H1 (cell line): ENCODE data around the gene NUAK1. TPM values are rescaled to one million over a fixed set of nuclear protein-coding genes. Genes with fewer than 3 reads are reported as not detected.

Experiments
- CTCF ChIA-PET: fragments of 300-600 bp; sonication (Branson Sonifier 250); formaldehyde crosslinking; loops from one replicate; lab custom pipeline; 2021; ENCODE audit not compliant: partially characterized antibody; lab: Charles Lee
- POLR2A ChIA-PET: fragments of 300-600 bp; sonication (Branson Sonifier 250); formaldehyde crosslinking; loops from one replicate; lab custom pipeline; 2021; ENCODE audit warnings: inconsistent platforms; ENCODE audit not compliant: partially characterized antibody; lab: Charles Lee
- DNase-seq, 2 experiments: peaks; one replicate each; pipeline versions ENCODE4 v3.0.0 to v3.0.0-alpha.2; 2010 to 2022; ENCODE audit warnings: low spot score in 2 of 2, low read depth in 1 of 2, mixed read lengths in 1 of 2
- FAIRE-seq: peaks from 2 replicates; lab custom pipeline; 2011; peaks lifted over from hg19 to GRCh38; lab: Jason Lieb, UNC
- H2AFZ ChIP-seq: 2 replicates; pipeline ENCODE4 v1.8.1; 2012; ENCODE audit warnings: low read length, inconsistent platforms
- H2AK5ac ChIP-seq: 2 replicates; pipeline ENCODE4 v1.6.1; 2013; ENCODE audit warnings: low read depth, low read length
- H2BK120ac ChIP-seq: replicated peaks from 2 replicates; pipeline ENCODE3; 2013; ENCODE audit warnings: low read depth, low read length, inconsistent platforms
- H2BK12ac ChIP-seq: 2 replicates; pipeline ENCODE4 v1.6.1; 2013; ENCODE audit warnings: low read depth, low read length
- H2BK15ac ChIP-seq: 2 replicates; pipeline ENCODE4 v1.6.1; 2013; ENCODE audit warnings: low read length
- H2BK20ac ChIP-seq: 2 replicates; pipeline ENCODE4 v1.6.1; 2013; ENCODE audit warnings: low read length
- H2BK5ac ChIP-seq: 2 replicates; pipeline ENCODE4 v1.6.1; 2013; ENCODE audit warnings: low read depth, low read length
- H3K14ac ChIP-seq: 2 replicates; pipeline ENCODE4 v1.6.1; 2013; ENCODE audit warnings: inconsistent platforms; ENCODE audit not compliant: insufficient read length
- H3K18ac ChIP-seq: 2 replicates; pipeline ENCODE4 v1.6.1; 2013; ENCODE audit warnings: low read length; ENCODE audit errors: extremely low read depth
- H3K23ac ChIP-seq: 2 replicates; pipeline ENCODE4 v1.6.1; 2013; ENCODE audit warnings: inconsistent platforms; ENCODE audit not compliant: insufficient read length
- H3K23me2 ChIP-seq: 2 replicates; pipeline ENCODE4 v1.6.1; 2013; ENCODE audit warnings: low read depth, low read length
- H3K27ac ChIP-seq: 2 replicates; pipeline ENCODE4 v1.6.1; 2011; ENCODE audit warnings: low read depth, low read length, inconsistent platforms
- H3K27me3 ChIP-seq, 4 experiments: replicated peaks in 1 of 4; 1 replicate in 1 of 4; 2 replicates in 3 of 4; pipeline versions ENCODE4 v1.6.1 to v1.8.1; 2011 to 2013; ENCODE audit warnings: low read length in 3 of 4, mild to moderate bottlenecking in 3 of 4, inconsistent platforms in 2 of 4, mixed read lengths in 2 of 4, moderate library complexity in 1 of 4; ENCODE audit not compliant: control insufficient read depth in 3 of 4, insufficient read depth in 3 of 4; ENCODE audit errors: extremely low read depth in 1 of 4
- H3K36me3 ChIP-seq, 4 experiments: 2 replicates each; pipeline versions ENCODE4 v1.6.1 to v1.8.1; 2011 to 2013; ENCODE audit warnings: mild to moderate bottlenecking in 4 of 4, low read length in 3 of 4, moderate library complexity in 2 of 4, control low read depth in 1 of 4, inconsistent platforms in 1 of 4; ENCODE audit not compliant: insufficient read depth in 4 of 4, control insufficient read depth in 2 of 4
- H3K4ac ChIP-seq: replicated peaks from 2 replicates; pipeline ENCODE3; 2013; ENCODE audit warnings: low read length, low read depth, mixed read lengths, inconsistent platforms; ENCODE audit not compliant: insufficient read length
- H3K4me1 ChIP-seq, 4 experiments: replicated peaks in 1 of 4; 1 replicate in 1 of 4; 2 replicates in 3 of 4; pipeline versions ENCODE4 v1.6.1 to v1.8.1; 2011 to 2013; ENCODE audit warnings: low read length in 3 of 4, inconsistent platforms in 2 of 4, mixed read lengths in 1 of 4; ENCODE audit not compliant: insufficient read depth in 4 of 4, control insufficient read depth in 3 of 4
- H3K4me2 ChIP-seq, 2 experiments: 2 replicates each; pipeline versions ENCODE4 v1.6.1 to v1.8.1; 2011 to 2013; ENCODE audit warnings: low read depth in 2 of 2, low read length in 2 of 2, control low read depth in 1 of 2, inconsistent platforms in 1 of 2, mild to moderate bottlenecking in 1 of 2; ENCODE audit not compliant: insufficient read depth in 1 of 2
- H3K4me3 ChIP-seq, 4 experiments: fragments of 200-600, 300-600 bp in 1 of 4; sonication (generic), shearing (Covaris generic), sonication (Bioruptor Twin) in 1 of 4; 2 replicates each; pipeline versions ENCODE4 v1.5.1 to v1.8.1; 2011 to 2016; ENCODE audit warnings: low read length in 4 of 4, low read depth in 3 of 4, control low read depth in 2 of 4, inconsistent platforms in 2 of 4, mild to moderate bottlenecking in 2 of 4, mixed read lengths in 1 of 4, moderate library complexity in 1 of 4; ENCODE audit not compliant: insufficient read depth in 2 of 4; ENCODE audit errors: extremely low read depth in 1 of 4
- H3K56ac ChIP-seq: replicated peaks from 2 replicates; pipeline ENCODE3; 2013; ENCODE audit warnings: low read depth, mild to moderate bottlenecking, mixed read lengths, low read length, inconsistent platforms; ENCODE audit not compliant: insufficient read length
- H3K79me1 ChIP-seq: 2 replicates; pipeline ENCODE4 v1.6.1; 2013; ENCODE audit warnings: low read depth, low read length, control low read depth
- H3K79me2 ChIP-seq, 2 experiments: 2 replicates each; pipeline versions ENCODE4 v1.6.1 to v1.8.1; 2012 to 2013; ENCODE audit warnings: low read length in 2 of 2, mild to moderate bottlenecking in 2 of 2, inconsistent platforms in 1 of 2; ENCODE audit not compliant: insufficient read depth in 2 of 2, control insufficient read depth in 1 of 2
- H3K9ac ChIP-seq, 4 experiments: replicated peaks in 1 of 4; 1 replicate in 1 of 4; 2 replicates in 3 of 4; pipeline versions ENCODE4 v1.6.1 to v1.8.1; 2011 to 2013; ENCODE audit warnings: low read depth in 3 of 4, low read length in 3 of 4, control low read depth in 2 of 4, mild to moderate bottlenecking in 2 of 4, moderate library complexity in 2 of 4, inconsistent platforms in 1 of 4; ENCODE audit errors: extremely low read depth in 1 of 4
- H3K9me3 ChIP-seq, 2 experiments: 2 replicates each; pipeline versions ENCODE4 v1.6.1 to v1.8.1; 2012 to 2013; ENCODE audit warnings: mild to moderate bottlenecking in 2 of 2, moderate library complexity in 2 of 2, control low read depth in 1 of 2, inconsistent platforms in 1 of 2, low read depth in 1 of 2, low read length in 1 of 2, mixed read lengths in 1 of 2; ENCODE audit not compliant: insufficient read depth in 2 of 2
- H4K20me1 ChIP-seq, 2 experiments: replicated peaks in 1 of 2; 2 replicates each; pipeline versions ENCODE3 to v1.8.1; 2011 to 2013; ENCODE audit warnings: inconsistent platforms in 2 of 2, low read length in 2 of 2, mild to moderate bottlenecking in 1 of 2; ENCODE audit not compliant: insufficient read depth in 2 of 2, control insufficient read depth in 1 of 2
- H4K5ac ChIP-seq: 2 replicates; pipeline ENCODE4 v1.6.1; 2013; ENCODE audit warnings: low read length, low read depth, mixed read lengths, inconsistent platforms; ENCODE audit not compliant: insufficient read length
- H4K8ac ChIP-seq: 2 replicates; pipeline ENCODE4 v1.8.0; 2013; ENCODE audit warnings: mild to moderate bottlenecking, moderate library complexity, low read length, inconsistent platforms; ENCODE audit not compliant: insufficient read depth; ENCODE audit errors: extremely low read depth
- H4K91ac ChIP-seq: replicated peaks from 2 replicates; pipeline ENCODE3; 2013; ENCODE audit warnings: low read length, mixed read lengths, inconsistent platforms; ENCODE audit not compliant: insufficient read length
- ASH2L ChIP-seq: fragments of 200-600, 300-600 bp; sonication (generic); IDR thresholded peaks from one replicate; pipeline ENCODE4 v1.7.1; 2017; ENCODE audit warnings: low read length
- CEBPB ChIP-seq: IDR thresholded peaks from 2 replicates; pipeline ENCODE4 v1.6.1; 2012; ENCODE audit warnings: low read depth, low read length
- CHD2 ChIP-seq: IDR thresholded peaks from 2 replicates; pipeline ENCODE4 v1.6.1; 2012; ENCODE audit warnings: low read length, improper control_type of control experiment
- FOSL1 ChIP-seq: IDR thresholded peaks from 2 replicates; pipeline ENCODE4 v1.6.1; 2011; ENCODE audit warnings: mild to moderate bottlenecking, low read depth, low read length, moderate library complexity; ENCODE audit not compliant: insufficient read depth
- KDM4A ChIP-seq: IDR thresholded peaks from one replicate; pipeline ENCODE4 v1.7.1; 2012; ENCODE audit warnings: low read depth, mild to moderate bottlenecking, moderate library complexity, low read length, inconsistent platforms; ENCODE audit not compliant: severe bottlenecking
- POLR2AphosphoS5 ChIP-seq: IDR thresholded peaks from 2 replicates; pipeline ENCODE4 v1.6.1; 2011; ENCODE audit warnings: low read depth, low read length
- POU5F1 ChIP-seq: IDR thresholded peaks from 2 replicates; pipeline ENCODE4 v1.6.1; 2011; ENCODE audit warnings: low read depth, mild to moderate bottlenecking, low read length, moderate library complexity
- RAD21 ChIP-seq, 2 experiments: IDR thresholded peaks in 1 of 2; conservative IDR thresholded peaks in 1 of 2; 2 replicates each; pipeline ENCODE4 v1.6.1; 2011; ENCODE audit warnings: low read depth in 2 of 2, low read length in 2 of 2, improper control_type of control experiment in 1 of 2, inconsistent platforms in 1 of 2, mild to moderate bottlenecking in 1 of 2, moderate library complexity in 1 of 2
- RXRA ChIP-seq: IDR thresholded peaks from 2 replicates; pipeline ENCODE4 v1.6.1; 2011; ENCODE audit warnings: low read depth, mild to moderate bottlenecking, low read length, moderate library complexity; ENCODE audit not compliant: insufficient read depth
- SAP30 ChIP-seq: fragments of 300-600 bp; sonication (generic); IDR thresholded peaks from 2 replicates; pipeline ENCODE4 v1.7.1; 2012; ENCODE audit warnings: low read length, moderate library complexity, mild to moderate bottlenecking, inconsistent platforms; ENCODE audit not compliant: insufficient read depth, insufficient replicate concordance
- SIRT6 ChIP-seq: IDR thresholded peaks from one replicate; pipeline ENCODE4 v1.7.1; 2012; ENCODE audit warnings: low read length, inconsistent platforms
- SRF ChIP-seq: IDR thresholded peaks from 2 replicates; pipeline ENCODE4 v1.6.1; 2011; ENCODE audit warnings: mild to moderate bottlenecking, low read depth, low read length, moderate library complexity
- WGBS, 2 experiments: shearing (Covaris generic) in 1 of 2; methylation state at CpG; one replicate each; pipeline versions ENCODE4 v1.1.6 to v1.1.7; 2013 to 2015; ENCODE audit warnings: low lambda C conversion rate in 2 of 2, mixed read lengths in 2 of 2, inconsistent platforms in 1 of 2, low coverage in 1 of 2, missing lambda C conversion rate in 1 of 2; ENCODE audit not compliant: insufficient replicate concordance in 2 of 2, insufficient coverage in 1 of 2, insufficient read length in 1 of 2; ENCODE audit errors: extremely low coverage in 1 of 2, missing lambda C conversion rate in 1 of 2; 5-methylcytosine and 5-hydroxymethylcytosine counted together
- polyA plus RNA-seq, 7 experiments: library from polyadenylated mRNA; depleted of rRNA in 3 of 7; stranded (reverse) in 5 of 7; unstranded in 2 of 7; fragments of >200 nt in 5 of 7; fragments of 200-250 nt in 2 of 7; gene quantifications; 1 replicate in 5 of 7; 2 replicates in 1 of 7; 4 replicates in 1 of 7; pipeline versions ENCODE4 v1.2.1 to v1.2.3, GENCODE V29; 2011 to 2013; ENCODE audit warnings: missing spikeins in 2 of 7, mixed read lengths in 2 of 7
- total RNA-seq: library from RNA; stranded (reverse); fragmentation: NEBNext Ultra II Directional; extraction: Animal tissue kit (Norgen Biotek cat#: 25700); gene quantifications from 2 replicates; pipeline ENCODE4 v1.2.1, GENCODE V29; 2021
- TF ChIP-seq, protein P1 (sequence below): IDR thresholded peaks from 2 replicates; pipeline ENCODE4 v1.6.1; 2012; ENCODE audit warnings: inconsistent platforms

NUAK1 gene
- total and polyA plus RNA-seq, 2 of the 8 experiments (the other 6 are each of a cell fraction or from before 2014, with no cell fraction given) = 6.7 to 18.2 TPM

DNA sequence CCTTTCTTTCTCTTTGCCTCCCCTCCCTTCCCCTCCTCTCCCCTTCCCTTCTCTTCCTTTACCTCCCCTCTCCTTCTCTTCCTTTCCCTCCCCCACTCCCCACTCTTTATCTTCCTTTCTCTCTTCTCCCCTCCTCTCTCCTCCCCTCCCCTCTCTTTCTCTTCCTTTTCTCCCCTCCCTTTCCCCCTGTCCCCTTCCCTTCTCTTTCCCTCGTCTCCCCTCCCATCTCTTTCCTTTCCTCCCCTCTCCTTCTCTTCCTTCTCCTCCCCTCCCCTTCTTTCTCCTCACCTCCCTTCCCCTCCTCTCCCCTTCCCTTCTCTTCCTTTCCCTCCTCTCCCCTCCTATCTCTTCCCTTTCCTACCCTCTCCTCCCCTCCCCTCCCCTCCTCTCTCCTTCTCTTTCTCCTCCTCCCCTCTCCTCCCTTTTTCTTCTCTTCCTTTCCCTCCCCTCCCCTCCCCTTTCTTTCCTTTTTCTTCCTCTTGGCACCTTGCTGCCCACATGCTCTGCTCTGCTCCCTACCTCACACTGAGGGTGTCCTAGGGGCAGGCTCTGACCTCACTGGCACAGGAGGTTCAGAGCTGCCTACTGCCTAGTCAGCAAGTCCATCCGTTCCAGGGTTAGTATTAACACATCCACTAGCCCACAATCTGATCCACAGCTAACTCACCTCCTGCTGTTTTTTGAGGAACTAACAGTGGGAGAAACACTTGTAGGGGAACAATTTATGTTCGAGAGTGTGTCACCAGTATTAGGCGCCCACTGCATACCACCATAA, 101.0 kb downstream of the NUAK1 start:
- H3K27me3 ChIP-seq = no peaks in the 10 kb centered on the region; a peak in 1 of 7 replicates
- no peaks in the 10 kb centered on the region for H3K9me3 ChIP-seq
- ChIA-PET POLR2A (no interaction called here), CTCF (no interaction called here)
- H2BK15ac ChIP-seq = no peak overlapping the region
- no peaks in the 10 kb centered on the region; the same call in 1 of the 2 replicates for H3K23me2 ChIP-seq
- no peak overlapping the region for H3K27ac ChIP-seq
- DNase-seq = no peak
- no peaks in the 10 kb centered on the region for H4K20me1 ChIP-seq
- H3K79me1 ChIP-seq = no peaks in the 10 kb centered on the region
- no peak overlapping the region for H4K91ac ChIP-seq
- H4K8ac ChIP-seq = no peak overlapping the region
- 60 to 70% methylated on average over 1 to 4 of the region's 4 CpGs for WGBS, 2 experiments
- H2BK20ac ChIP-seq = peak overlapping the region; percentile 72; the same call in 1 of the 2 replicates
- H3K4me3 ChIP-seq = no peak overlapping the region
- no peak overlapping the region for H3K14ac ChIP-seq
- no peaks in the 10 kb centered on the region for H3K79me2 ChIP-seq
- FAIRE-seq = no peak
- no peak overlapping the region for H3K9ac ChIP-seq
- H4K5ac ChIP-seq = no peak overlapping the region
- H3K4me1 ChIP-seq = peaks cover 0 to 2% (median 1%) of the 10 kb centered on the region in 4 experiments; a peak in 4 of 7 replicates
- H2AK5ac ChIP-seq = no peak overlapping the region
- H2BK120ac ChIP-seq = no peak overlapping the region
- peak overlapping the region; percentile 83; the same call in 1 of the 2 replicates for H3K18ac ChIP-seq
- no peak overlapping the region; the same call in 1 of the 2 replicates for H2BK5ac ChIP-seq
- H3K23ac ChIP-seq = no peak overlapping the region
- no peak overlapping the region for H3K4ac ChIP-seq
- H3K4me2 ChIP-seq = no peak overlapping the region
- no peak overlapping the region for H2AFZ ChIP-seq
- H3K36me3 ChIP-seq = no peaks in the 10 kb centered on the region
- no peak overlapping the region for H3K56ac ChIP-seq
- H2BK12ac ChIP-seq = peak overlapping the region; percentile 80; the same call in 1 of the 2 replicates
- TF ChIP-seq POU5F1 (no peak), FOSL1 (no peak), KDM4A (no peak), ASH2L (no peak), SAP30 (no peak), RXRA (no peak), CEBPB (no peak), CHD2 (no peak), SIRT6 (no peak), RAD21 (IDR thresholded peaks at IDR 0.05 in 1 of 2, conservative IDR thresholded peaks at IDR 0.05 in 1 of 2; ENCODE audit: low read depth in 2 of 2, low read length in 2 of 2) (no peak), POLR2AphosphoS5 (no peak), SRF (no peak)
- TF ChIP-seq, protein P1, sequence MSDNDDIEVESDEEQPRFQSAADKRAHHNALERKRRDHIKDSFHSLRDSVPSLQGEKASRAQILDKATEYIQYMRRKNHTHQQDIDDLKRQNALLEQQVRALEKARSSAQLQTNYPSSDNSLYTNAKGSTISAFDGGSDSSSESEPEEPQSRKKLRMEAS = no peak
